Activated CD4-positive, alpha-beta T cell treated with anti-CD3 and anti-CD28 coated beads for 36 hours (primary cell): Measurements from ENCODE around the gene GRIN3B. TPM values are rescaled to one million over a fixed set of nuclear protein-coding genes. Genes with fewer than 3 reads are reported as not detected.
A peak's percentile ranks its signal among the peaks of the same experiment; 100 is the strongest.

Source experiments
- ATAC-seq: fragments of 200-7000 bp; cut with Tn5 transposase; one replicate; pipeline ENCODE4 v1.10.0; 2021; ENCODE audit warnings: mild to moderate bottlenecking, moderate library complexity
- CTCF ChIA-PET: fragments of 350-600 bp; sonication (Branson Sonifier 250); formaldehyde crosslinking; loops from one replicate; lab custom pipeline; 2021; ENCODE audit warnings: antibody characterized with exemption; lab: Charles Lee
- POLR2A ChIA-PET: fragments of 350-600 bp; sonication (Branson Sonifier 250); formaldehyde crosslinking; loops from one replicate; lab custom pipeline; 2021; ENCODE audit warnings: antibody characterized with exemption, inconsistent platforms; lab: Charles Lee
- DNase-seq: peaks from one replicate; pipeline ENCODE4 v3.0.0-alpha.2; 2020
- H3K27ac Mint-ChIP-seq: one replicate; pipeline ENCODE4 v1.8.0; 2021; ENCODE audit warnings: mixed read lengths
- H3K27me3 Mint-ChIP-seq: one replicate; pipeline ENCODE4 v1.8.0; 2021; ENCODE audit warnings: mixed read lengths
- H3K36me3 Mint-ChIP-seq: one replicate; pipeline ENCODE4 v1.8.0; 2021; ENCODE audit warnings: low read depth, mixed read lengths
- H3K4me1 Mint-ChIP-seq: one replicate; pipeline ENCODE4 v1.8.0; 2021; ENCODE audit warnings: mixed read lengths
- H3K4me3 Mint-ChIP-seq: one replicate; pipeline ENCODE4 v1.8.0; 2021; ENCODE audit warnings: mild to moderate bottlenecking, moderate library complexity, mixed read lengths
- H3K9me3 Mint-ChIP-seq: one replicate; pipeline ENCODE4 v1.8.0; 2021; ENCODE audit warnings: low read depth, mixed read lengths
- intact Hi-C, 2 experiments: fragments of 100-400 bp; cut with DNase I in 1 of 2; cut with micrococcal nuclease in 1 of 2; formaldehyde crosslinking; loops; one replicate each; pipeline versions ENCODE4 v1.14.2 to v1.15.1; 2022 to 2024; cut with DNase I, micrococcal nuclease
- total RNA-seq, 2 experiments: library from RNA; stranded (reverse); gene quantifications; one replicate each; pipeline ENCODE4 v1.2.3, GENCODE V29; 2021

The GRIN3B gene
- total RNA-seq, 2 experiments from 2014 or later: 0.09 TPM; not detected in 1

DNA sequence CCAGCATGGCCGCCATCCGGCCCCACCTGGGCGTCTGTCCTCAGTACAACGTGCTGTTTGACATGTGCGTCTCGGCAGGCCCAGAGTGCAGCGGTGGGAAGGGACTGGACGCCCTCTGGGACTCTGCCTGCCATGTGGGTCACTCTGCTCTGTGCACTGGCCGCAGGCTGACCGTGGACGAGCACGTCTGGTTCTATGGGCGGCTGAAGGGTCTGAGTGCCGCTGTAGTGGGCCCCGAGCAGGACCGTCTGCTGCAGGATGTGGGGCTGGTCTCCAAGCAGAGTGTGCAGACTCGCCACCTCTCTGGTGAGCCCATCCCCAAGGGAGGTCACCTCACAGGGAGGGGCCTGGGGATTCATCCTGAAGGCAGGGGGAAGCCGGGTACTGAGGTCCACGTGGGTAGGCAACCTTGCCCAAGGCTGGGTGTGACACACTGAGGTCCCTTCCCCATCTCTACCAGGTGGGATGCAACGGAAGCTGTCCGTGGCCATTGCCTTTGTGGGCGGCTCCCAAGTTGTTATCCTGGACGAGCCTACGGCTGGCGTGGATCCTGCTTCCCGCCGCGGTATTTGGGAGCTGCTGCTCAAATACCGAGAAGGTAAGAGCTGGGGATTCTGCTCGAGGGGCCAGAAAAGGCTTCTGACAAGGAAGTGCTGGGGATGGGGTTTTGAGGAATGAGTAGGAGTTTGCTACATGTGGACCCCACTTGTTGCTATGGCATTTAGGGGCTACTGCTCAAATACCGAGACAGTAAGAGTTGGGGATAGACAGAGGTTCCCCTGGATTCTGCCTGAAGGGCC, 51.0 kb downstream of the GRIN3B start:
- no peaks in the 10 kb centered on the region for H3K4me1 Mint-ChIP-seq
- H3K27ac Mint-ChIP-seq: no peak overlapping the region
- no peak overlapping the region for H3K4me3 Mint-ChIP-seq
- H3K9me3 Mint-ChIP-seq: no peaks in the 10 kb centered on the region
- intact Hi-C loops: no loop called here
- ChIA-PET CTCF (interaction anchor here (1.3 kb wide), 1 partner anchor 14 kb away, joined by 3 read pairs; no protein-coding TSS in a partner anchor), POLR2A (no interaction called here)
- H3K27me3 Mint-ChIP-seq: no peaks in the 10 kb centered on the region
- DNase-seq (no peak), ATAC-seq (no peak)
- H3K36me3 Mint-ChIP-seq: peaks cover 3% of the 10 kb centered on the region

DNA sequence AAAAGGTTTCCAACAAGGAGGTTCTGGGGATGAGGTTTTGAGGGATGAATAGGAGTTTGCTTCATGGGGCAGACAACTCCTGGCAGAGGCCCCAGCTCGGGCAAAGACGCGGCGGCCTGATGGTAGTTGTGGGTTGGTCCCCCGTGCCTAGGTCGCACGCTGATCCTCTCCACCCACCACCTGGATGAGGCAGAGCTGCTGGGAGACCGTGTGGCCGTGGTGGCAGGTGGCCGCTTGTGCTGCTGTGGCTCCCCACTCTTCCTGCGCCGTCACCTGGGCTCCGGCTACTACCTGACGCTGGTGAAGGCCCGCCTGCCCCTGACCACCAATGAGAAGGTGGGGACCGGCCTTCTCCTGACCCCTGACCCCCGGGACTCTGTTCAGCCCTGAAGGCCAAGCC, 51.6 kb downstream of the GRIN3B start:
- CTCF ChIA-PET: interaction anchor here (0.7 to 1.3 kb wide), 2 partner anchors 13 to 61 kb away, joined by 3 read pairs; no protein-coding TSS in a partner anchor
- POLR2A ChIA-PET: no interaction called here
- H3K27ac Mint-ChIP-seq: no peak overlapping the region

DNA sequence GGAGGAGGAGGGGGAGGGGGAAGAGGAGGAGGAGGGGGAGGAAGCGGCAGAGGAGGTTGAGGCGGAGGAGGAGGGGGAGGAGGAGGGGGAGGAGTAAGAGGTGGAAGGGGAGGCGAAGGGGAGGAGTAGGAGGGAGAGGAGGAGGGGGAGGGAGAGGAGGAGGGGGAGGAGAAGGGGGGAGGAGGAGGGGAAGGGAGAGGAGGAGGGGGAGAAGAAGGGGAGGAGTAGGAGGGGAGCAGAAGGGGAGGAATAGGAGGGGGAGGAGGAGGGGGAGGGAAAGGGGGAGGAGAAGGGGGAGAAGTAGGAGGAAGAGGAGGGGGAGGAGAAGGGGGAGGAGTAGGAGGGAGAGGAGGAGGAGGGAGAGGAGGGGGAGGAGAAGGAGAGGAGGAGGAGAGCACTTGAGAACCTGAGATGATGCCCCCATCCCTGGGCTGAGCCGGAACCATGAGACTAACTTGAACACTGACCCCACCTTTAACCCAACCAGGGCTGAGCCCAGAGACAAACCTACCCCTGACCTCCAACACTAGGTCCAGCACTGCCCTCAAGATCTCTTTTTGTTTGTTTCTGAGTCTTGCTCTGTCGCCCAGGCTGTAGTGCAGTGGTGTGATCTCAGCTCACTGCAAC, 52.2 kb downstream of the GRIN3B start:
- Mint-ChIP-seq H3K36me3 (peaks cover 15% of the 10 kb centered on the region), H3K27ac (no peak overlapping the region), H3K27me3 (no peaks in the 10 kb centered on the region), H3K4me3 (no peak overlapping the region), H3K9me3 (peaks cover 7% of the 10 kb centered on the region), H3K4me1 (peaks cover 5% of the 10 kb centered on the region)
- ATAC-seq (no peak), DNase-seq (no peak)
- ChIA-PET CTCF (interaction anchor here (0.7 kb wide), 1 partner anchor 62 kb away, joined by 3 read pairs; no protein-coding TSS in a partner anchor), POLR2A (no interaction called here)
- intact Hi-C loops: no loop called here

More for the DNA sequence above, 51.6 kb downstream of the GRIN3B start:
- Mint-ChIP-seq H3K4me3 (no peak overlapping the region), H3K4me1 (peaks cover 2% of the 10 kb centered on the region), H3K9me3 (peaks cover 4% of the 10 kb centered on the region), H3K27me3 (no peaks in the 10 kb centered on the region), H3K36me3 (peaks cover 9% of the 10 kb centered on the region)
- DNase-seq (no peak), ATAC-seq (no peak)
- intact Hi-C loops: no loop called here

DNA sequence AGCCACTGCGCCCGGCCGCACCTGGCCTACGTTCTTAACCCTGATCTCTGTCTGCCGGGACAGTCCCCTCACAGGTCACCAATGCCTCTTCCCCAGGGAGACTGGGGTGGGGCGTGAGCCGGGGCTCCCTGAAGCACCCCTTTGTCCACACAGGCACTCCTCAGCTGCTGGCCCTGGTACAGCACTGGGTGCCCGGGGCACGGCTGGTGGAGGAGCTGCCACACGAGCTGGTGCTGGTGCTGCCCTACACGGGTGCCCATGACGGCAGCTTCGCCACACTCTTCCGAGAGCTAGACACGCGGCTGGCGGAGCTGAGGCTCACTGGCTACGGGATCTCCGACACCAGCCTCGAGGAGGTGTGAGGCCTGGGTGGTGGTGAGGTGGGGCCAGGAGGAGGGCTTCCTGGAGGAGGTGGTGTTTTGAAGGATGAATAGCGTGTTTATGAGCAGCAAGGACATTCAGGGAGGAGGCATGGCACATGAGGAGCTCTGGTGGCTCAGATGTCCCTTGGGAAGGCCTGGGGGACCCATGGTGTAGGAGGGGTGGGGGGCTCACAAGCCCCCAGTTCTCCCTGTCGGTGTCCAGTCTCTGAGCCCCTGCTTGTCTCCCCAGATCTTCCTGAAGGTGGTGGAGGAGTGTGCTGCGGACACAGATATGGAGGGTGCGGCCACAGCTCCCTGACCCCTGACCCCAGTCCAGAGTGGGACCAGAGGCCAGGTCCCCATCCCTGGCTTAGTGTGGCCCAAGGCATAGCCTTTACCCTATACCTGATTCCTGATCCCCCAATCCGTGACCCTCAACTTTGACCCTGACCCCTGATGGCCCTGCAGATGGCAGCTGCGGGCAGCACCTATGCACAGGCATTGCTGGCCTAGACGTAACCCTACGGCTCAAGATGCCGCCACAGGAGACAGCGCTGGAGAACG, 53.2 kb downstream of the GRIN3B start:
- no peak for ATAC-seq
- Mint-ChIP-seq H3K4me3 (no peak overlapping the region), H3K36me3 (peaks cover 21% of the 10 kb centered on the region), H3K9me3 (peaks cover 8% of the 10 kb centered on the region), H3K4me1 (peaks cover 12% of the 10 kb centered on the region), H3K27ac (no peak overlapping the region), H3K27me3 (no peaks in the 10 kb centered on the region)
- intact Hi-C loops: no loop called here
- ChIA-PET POLR2A (interaction anchor here (0.8 kb wide), 1 partner anchor 14 kb away, joined by 4 read pairs; the partner anchor contains the start of gene ABCA7), CTCF (interaction anchor here (0.7 to 0.9 kb wide), 2 partner anchors 62 to 178 kb away, joined by 3 read pairs; no protein-coding TSS in a partner anchor)
- no peak for DNase-seq

DNA sequence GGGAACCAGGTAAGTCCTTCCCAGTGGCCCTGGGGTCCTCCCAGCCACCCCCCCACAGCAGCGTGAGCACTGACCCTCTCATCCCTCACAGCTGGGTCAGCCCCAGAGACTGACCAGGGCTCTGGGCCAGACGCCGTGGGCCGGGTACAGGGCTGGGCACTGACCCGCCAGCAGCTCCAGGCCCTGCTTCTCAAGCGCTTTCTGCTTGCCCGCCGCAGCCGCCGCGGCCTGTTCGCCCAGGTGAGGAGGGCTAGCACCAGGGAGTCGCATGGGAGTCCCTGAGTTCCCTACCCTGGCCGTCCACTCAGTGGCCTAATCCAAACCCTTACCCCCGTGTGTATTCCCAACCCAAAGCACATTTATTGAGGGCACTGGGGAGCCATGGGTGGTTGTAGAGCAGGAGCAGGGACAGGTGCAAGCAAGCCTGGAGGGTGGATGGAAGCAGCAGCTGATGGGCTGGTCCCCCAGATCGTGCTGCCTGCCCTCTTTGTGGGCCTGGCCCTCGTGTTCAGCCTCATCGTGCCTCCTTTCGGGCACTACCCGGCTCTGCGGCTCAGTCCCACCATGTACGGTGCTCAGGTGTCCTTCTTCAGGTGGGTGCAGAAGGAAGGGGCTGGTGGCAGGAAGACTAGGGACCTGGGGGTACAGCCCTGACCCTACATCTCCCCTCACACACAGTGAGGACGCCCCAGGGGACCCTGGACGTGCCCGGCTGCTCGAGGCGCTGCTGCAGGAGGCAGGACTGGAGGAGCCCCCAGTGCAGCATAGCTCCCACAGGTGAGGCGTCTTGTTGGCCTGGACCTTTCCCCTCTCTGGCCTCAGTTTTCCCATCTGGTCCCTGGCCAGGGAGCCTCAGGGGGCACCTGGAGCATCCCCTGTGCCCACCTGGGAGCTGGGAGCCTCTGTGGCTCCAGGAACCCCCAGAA, 54.1 kb downstream of the GRIN3B start:
- no peaks in the 10 kb centered on the region for H3K27me3 Mint-ChIP-seq
- CTCF ChIA-PET: interaction anchor here (0.7 to 0.8 kb wide), 2 partner anchors 9 to 63 kb away, joined by 3 read pairs; no protein-coding TSS in a partner anchor
- intact Hi-C loops: no loop called here
- no peak overlapping the region for H3K4me3 Mint-ChIP-seq
- peaks cover 12% of the 10 kb centered on the region for H3K4me1 Mint-ChIP-seq
- peaks cover 21% of the 10 kb centered on the region for H3K36me3 Mint-ChIP-seq
- POLR2A ChIA-PET: no interaction called here
- ATAC-seq: no peak
- peaks cover 8% of the 10 kb centered on the region for H3K9me3 Mint-ChIP-seq
- DNase-seq: no peak
- H3K27ac Mint-ChIP-seq: no peak overlapping the region

DNA sequence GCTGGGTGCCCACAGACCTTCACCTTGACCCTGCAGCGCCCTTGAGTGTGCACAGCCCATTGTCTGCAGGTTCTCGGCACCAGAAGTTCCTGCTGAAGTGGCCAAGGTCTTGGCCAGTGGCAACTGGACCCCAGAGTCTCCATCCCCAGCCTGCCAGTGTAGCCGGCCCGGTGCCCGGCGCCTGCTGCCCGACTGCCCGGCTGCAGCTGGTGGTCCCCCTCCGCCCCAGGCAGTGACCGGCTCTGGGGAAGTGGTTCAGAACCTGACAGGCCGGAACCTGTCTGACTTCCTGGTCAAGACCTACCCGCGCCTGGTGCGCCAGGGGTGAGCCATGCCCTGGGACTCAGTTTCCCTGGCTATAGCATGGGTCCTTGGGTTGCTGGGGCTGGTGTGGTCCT, 54.8 kb downstream of the GRIN3B start:
- POLR2A ChIA-PET: interaction anchor here (0.7 kb wide), 1 partner anchor 33 kb away, joined by 3 read pairs; no protein-coding TSS in a partner anchor
- no peaks in the 10 kb centered on the region for H3K27me3 Mint-ChIP-seq
- H3K4me1 Mint-ChIP-seq: peaks cover 12% of the 10 kb centered on the region
- intact Hi-C loops: no loop called here
- H3K36me3 Mint-ChIP-seq: peaks cover 21% of the 10 kb centered on the region
- CTCF ChIA-PET: interaction anchor here (0.8 kb wide), 1 partner anchor 10 kb away, joined by 3 read pairs; no protein-coding TSS in a partner anchor
- H3K27ac Mint-ChIP-seq: no peak overlapping the region
- H3K4me3 Mint-ChIP-seq: no peak overlapping the region
- no peak for DNase-seq
- H3K9me3 Mint-ChIP-seq: peaks cover 8% of the 10 kb centered on the region
- no peak for ATAC-seq

DNA sequence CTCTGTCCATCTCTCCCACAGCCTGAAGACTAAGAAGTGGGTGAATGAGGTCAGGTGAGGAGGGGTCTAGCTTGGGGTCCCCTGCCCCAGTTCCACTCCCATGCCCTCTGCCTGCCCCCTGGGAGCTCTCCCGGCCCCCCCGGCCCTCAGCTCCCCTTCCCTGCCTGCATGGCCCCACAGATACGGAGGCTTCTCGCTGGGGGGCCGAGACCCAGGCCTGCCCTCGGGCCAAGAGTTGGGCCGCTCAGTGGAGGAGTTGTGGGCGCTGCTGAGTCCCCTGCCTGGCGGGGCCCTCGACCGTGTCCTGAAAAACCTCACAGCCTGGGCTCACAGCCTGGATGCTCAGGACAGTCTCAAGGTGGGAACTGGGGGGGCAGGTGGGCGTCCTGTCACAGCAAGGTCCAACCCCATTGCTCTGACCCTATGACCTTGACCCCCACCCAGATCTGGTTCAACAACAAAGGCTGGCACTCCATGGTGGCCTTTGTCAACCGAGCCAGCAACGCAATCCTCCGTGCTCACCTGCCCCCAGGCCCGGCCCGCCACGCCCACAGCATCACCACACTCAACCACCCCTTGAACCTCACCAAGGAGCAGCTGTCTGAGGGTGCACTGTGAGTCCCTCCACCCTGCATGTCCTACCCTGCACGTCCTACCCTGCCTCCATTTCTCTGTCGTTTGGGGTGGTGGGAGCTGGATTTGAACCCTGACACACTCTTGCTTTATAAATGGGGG, 55.8 kb downstream of the GRIN3B start:
- Mint-ChIP-seq H3K4me3 (no peak overlapping the region), H3K27ac (no peak overlapping the region), H3K4me1 (peaks cover 12% of the 10 kb centered on the region), H3K9me3 (peaks cover 8% of the 10 kb centered on the region), H3K36me3 (peaks cover 21% of the 10 kb centered on the region), H3K27me3 (no peaks in the 10 kb centered on the region)
- DNase-seq (no peak), ATAC-seq (no peak)
- CTCF ChIA-PET: interaction anchor here (0.6 to 0.7 kb wide), 2 partner anchors 27 to 133 kb away, joined by 3 to 4 read pairs; no protein-coding TSS in a partner anchor
- POLR2A ChIA-PET: interaction anchor here (0.7 kb wide), 1 partner anchor 32 kb away, joined by 3 read pairs; no protein-coding TSS in a partner anchor
- intact Hi-C loops: no loop called here

DNA sequence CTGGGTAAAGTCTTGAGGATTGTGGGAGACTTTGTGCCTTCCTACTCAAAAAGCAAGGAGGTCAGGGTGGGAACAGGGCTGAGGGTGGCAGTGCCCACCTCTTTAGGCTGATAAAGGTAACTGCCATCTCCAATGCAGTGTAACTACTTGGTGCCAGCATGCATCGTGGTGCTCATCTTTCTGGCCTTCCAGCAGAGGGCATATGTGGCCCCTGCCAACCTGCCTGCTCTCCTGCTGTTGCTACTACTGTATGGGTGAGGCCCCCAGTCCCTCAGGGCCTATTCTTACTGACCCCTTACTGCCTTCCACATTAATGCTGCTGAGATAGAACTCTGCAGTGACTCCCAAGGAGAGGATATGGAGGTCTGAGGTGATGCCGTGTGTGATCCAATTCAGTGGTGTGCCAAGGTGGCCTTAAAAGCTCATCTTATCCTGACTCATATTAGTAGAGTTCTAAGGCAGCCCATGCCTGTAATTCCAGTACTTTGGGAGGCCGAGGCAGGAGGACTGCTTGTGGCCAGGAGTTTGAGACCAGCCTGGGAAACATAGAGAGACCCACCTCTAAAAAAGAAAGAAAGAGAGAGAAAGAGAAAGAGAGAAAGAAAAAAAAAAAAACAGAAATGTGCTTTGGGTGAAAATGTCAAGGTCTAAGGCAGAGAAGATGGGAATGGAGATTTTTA, 57.1 kb downstream of the GRIN3B start:
- Mint-ChIP-seq H3K27me3 (no peaks in the 10 kb centered on the region), H3K4me3 (no peak overlapping the region), H3K27ac (no peak overlapping the region), H3K9me3 (peaks cover 8% of the 10 kb centered on the region), H3K4me1 (peaks cover 12% of the 10 kb centered on the region), H3K36me3 (peaks cover 21% of the 10 kb centered on the region)
- ChIA-PET POLR2A (interaction anchor here (0.6 to 1.3 kb wide), 2 partner anchors 27 to 36 kb away, joined by 3 read pairs; partner anchors contain the start of gene RNU6-2), CTCF (interaction anchor here (0.7 kb wide), 1 partner anchor 16 kb away, joined by 6 read pairs; no protein-coding TSS in a partner anchor)
- ATAC-seq (peak; percentile 68), DNase-seq (peak; percentile 56)
- intact Hi-C loops: no loop called here

DNA sequence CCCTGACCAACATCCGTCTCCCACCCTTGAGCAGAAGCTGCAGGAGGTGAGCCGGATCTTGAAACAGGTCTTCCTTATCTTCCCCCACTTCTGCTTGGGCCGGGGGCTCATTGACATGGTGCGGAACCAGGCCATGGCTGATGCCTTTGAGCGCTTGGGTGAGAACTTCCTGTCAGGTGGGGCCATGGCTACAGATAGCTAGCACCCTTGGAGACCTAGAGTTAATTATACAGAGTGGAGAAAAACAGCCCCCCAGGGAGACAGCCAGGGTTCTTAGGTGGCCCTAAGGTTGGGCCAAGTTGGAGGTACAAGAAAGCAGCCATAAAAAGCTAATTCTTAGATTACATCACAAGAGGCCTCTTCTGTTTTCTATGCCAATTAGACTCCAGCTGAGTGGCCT, 57.9 kb downstream of the GRIN3B start:
- intact Hi-C loops: no loop called here
- H3K36me3 Mint-ChIP-seq: peaks cover 21% of the 10 kb centered on the region
- DNase-seq: no peak

More for the DNA sequence above, 57.9 kb downstream of the GRIN3B start:
- Mint-ChIP-seq H3K9me3 (peaks cover 8% of the 10 kb centered on the region), H3K4me1 (peaks cover 12% of the 10 kb centered on the region), H3K27ac (peak overlapping the region; percentile 13), H3K4me3 (no peak overlapping the region), H3K27me3 (no peaks in the 10 kb centered on the region)
- no peak for ATAC-seq
- CTCF ChIA-PET: interaction anchor here (0.6 to 0.7 kb wide), 2 partner anchors 17 to 32 kb away, joined by 3 to 6 read pairs; no protein-coding TSS in a partner anchor
- POLR2A ChIA-PET: interaction anchor here (1.3 kb wide), 1 partner anchor 37 kb away, joined by 3 read pairs; the partner anchor contains the start of gene RNU6-2
